GM12801 (cell line): ENCODE data around the gene PDSS2.

Source experiments
- TF ChIP-seq, protein P1 (sequence below): IDR thresholded peaks from one replicate; pipeline ENCODE4 v1.5.1; 2011; ENCODE audit warnings: control low read depth; ENCODE audit not compliant: insufficient read length; ENCODE audit errors: extremely low read depth

PDSS2 gene

DNA sequence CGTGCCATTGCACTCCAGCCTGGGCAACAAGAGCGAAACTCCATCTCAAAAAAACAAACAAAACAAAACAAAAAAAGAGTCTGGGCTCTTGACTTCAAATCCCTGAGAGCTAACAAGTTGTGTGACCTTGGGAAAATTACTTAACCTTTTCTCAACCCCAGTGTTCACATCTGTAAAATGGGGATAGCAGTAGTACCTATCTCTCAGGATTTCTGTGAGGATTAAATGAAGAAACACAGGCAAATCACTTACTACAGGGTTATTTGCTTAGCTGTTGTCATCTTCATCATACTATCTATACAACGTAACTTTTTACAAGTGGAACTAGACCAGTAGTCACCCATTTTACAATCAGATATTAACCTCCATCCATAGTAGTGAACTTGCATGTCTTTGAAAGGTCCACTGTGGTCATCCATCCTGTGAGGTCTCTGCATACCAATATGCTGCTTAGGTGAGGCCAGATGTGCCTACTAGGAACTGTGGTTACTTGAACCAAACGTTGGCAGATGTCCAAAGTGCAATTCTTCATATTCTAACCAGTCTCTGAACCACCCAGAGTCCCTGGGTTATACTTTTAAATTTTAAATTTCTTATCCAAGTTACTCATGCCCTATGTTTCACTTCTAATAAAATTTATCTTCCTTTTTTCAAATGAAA is 215.2 kb downstream of the PDSS2 start:
- TF ChIP-seq, protein P1, sequence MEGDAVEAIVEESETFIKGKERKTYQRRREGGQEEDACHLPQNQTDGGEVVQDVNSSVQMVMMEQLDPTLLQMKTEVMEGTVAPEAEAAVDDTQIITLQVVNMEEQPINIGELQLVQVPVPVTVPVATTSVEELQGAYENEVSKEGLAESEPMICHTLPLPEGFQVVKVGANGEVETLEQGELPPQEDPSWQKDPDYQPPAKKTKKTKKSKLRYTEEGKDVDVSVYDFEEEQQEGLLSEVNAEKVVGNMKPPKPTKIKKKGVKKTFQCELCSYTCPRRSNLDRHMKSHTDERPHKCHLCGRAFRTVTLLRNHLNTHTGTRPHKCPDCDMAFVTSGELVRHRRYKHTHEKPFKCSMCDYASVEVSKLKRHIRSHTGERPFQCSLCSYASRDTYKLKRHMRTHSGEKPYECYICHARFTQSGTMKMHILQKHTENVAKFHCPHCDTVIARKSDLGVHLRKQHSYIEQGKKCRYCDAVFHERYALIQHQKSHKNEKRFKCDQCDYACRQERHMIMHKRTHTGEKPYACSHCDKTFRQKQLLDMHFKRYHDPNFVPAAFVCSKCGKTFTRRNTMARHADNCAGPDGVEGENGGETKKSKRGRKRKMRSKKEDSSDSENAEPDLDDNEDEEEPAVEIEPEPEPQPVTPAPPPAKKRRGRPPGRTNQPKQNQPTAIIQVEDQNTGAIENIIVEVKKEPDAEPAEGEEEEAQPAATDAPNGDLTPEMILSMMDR: no peak

DNA sequence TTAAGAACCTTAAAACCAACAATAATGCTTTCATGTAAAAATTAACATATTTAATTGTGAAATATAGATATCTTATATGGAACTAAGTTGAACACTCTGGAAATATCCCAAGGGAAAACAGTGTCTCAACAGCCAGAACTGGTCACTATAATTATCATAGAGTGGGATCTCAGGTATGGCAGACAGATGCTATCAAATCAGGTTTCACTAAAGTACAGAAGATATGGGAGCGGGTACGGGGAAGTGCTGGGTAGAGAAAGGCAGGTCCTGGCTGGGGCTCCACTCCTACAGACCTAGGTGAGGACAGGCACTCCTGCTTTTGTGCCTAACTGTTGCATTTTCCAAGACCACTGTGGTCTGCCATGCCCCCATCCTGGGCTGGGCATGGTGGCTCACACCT is 215.9 kb downstream of the PDSS2 start:
- TF ChIP-seq, protein P1: no peak

DNA sequence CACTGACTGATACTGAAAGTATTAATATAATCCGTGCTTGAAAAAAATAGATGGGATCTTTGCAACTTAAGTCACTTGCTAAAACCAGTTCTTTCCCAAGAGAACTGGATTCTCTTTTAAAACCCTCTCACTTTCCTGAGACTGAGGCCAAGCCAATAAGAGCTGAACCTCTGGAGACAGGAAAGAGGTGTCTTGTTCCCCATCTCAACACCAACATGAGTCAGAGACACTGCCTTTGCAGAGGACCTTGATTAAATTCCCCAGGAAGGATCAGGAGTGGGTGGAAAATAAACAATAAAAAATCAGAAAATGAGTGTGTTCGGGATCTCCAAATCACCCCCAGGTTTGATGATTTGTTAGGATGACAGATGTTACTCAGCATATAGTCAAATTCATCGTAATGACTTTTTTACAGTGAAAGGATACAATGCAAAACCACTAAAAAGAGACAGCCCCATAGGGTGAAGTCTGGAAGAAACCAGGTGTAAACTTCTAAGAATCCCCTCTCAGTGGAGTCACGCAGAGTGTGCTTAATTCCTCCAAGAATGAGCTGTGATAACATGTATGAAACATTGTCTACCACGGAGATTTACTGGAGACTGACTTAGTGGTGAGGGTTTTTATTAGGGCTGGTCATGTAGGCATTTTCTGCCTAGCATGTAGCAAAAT is 221.2 kb downstream of the PDSS2 start:
- TF ChIP-seq, protein P1: no peak

DNA sequence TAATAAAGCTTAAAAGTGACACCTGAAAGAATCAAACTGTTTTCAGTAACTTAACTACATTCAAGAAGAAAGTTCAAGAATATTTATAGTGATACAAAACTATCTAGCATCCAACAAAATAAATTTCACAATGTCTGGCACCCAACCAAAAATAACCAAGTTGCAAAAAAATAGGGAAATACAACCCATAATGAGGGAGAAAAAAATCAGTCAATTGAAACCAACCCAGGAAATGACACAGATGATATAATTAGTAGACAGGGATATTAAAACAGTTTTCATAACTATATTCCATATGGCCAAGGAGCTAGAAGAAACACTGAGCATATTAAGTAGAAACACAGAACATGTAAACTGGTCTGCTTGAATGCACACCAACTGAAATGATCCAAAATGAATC is 223.9 kb downstream of the PDSS2 start:
- TF ChIP-seq, protein P1: no peak

DNA sequence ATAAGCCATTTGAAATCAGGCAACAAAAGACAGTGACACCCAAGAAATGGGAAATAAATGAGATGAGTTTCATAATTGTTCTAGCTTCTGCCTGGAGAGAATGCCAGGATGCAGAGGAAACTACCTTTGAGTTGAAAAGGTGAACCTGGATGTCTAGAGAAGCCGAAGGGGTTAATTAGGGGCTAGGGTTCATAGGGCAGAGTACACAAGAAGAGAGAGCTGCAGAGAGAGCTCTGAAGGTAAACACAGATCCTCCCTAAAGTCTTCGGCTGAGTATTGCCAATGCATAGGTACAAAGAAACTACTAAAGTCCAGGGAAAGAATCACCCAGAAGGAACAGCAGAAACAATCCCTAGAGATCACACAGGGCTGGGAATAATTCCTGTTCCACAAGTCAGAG is 224.4 kb downstream of the PDSS2 start:
- TF ChIP-seq, protein P1: no peak

DNA sequence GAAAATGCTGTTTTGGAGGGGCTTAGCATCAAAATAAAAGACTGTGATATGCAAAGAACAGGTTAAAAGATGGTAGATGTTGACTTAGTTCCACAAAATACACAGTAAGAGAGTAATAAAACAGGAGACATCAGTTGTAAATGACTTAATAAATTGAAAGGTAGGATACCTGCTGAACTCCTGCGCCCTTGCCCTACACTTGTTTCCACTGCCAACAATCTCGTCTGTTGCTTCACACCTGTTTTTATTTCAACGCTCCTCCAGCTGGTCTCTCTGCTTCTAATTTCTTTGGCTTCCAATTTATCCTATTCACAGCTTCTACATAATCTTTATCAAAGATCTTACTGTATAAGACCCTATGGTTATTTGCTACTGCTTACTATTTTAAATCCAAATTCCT is 228.1 kb downstream of the PDSS2 start:
- TF ChIP-seq, protein P1: no peak

DNA sequence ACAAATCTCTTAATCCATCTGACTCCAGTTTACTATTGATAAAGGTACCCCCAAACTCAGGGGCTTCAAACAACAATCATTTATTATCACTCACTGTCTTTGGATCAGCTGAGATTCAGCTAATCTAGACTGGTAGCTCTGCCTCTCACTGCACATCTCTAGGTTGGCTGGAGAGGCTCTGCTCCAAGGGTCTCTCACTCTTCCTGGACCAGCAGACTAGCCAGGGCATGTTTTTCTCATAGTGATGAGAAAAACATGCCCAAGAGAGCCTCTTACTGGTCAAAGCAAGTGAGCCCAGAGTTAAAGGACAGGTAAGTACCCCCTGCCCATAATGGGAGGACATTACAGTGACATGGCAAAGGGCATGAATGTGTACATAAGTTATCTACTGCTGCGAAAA is 228.9 kb downstream of the PDSS2 start:
- TF ChIP-seq, protein P1: no peak
